NCI-H226 (cell line): ENCODE data around the gene PRELID3B.
A peak's percentile ranks its signal among the peaks of the same experiment; 100 is the strongest.
"Not testable (repeated sequence)": the region's sequence is repeated elsewhere in the genome, so short reads cannot be mapped to it uniquely, and the experiment has no call there.

Experiments
- DNase-seq: peaks from one replicate; pipeline ENCODE4 v3.0.0-alpha.2; 2015

Gene PRELID3B

DNA sequence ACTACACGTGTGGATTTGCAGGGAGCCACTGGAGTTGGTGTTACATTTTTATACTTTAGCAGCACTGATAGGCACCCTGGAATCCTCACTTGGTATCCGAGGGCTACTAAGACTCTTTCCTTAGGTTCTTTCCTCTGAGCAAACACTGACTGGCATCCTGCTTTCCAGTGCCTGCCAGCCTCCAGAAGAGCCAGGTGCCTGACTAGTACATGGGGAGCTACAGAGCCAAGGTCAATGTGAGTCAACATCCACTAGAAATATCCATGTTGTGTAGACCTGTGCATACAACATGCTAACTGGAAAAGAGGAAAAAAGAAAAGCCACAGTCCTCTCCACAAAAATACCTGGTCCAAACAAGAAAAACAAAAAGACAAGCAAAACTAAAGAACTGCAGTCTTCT lies 17.5 kb downstream of the PRELID3B start:
- no peak for DNase-seq

DNA sequence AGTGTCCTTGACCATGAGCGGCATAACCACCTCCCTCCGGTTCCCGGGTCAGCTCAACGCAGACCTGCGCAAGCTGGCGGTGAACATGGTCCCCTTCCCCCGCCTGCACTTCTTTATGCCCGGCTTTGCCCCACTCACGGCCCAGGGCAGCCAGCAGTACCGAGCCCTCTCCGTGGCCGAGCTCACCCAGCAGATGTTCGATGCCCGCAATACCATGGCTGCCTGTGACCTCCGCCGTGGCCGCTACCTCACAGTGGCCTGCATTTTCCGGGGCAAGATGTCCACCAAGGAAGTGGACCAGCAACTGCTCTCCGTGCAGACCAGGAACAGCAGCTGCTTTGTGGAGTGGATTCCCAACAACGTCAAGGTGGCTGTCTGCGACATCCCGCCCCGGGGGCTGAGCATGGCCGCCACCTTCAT lies 18.5 kb downstream of the PRELID3B start:
- no peak for DNase-seq

DNA sequence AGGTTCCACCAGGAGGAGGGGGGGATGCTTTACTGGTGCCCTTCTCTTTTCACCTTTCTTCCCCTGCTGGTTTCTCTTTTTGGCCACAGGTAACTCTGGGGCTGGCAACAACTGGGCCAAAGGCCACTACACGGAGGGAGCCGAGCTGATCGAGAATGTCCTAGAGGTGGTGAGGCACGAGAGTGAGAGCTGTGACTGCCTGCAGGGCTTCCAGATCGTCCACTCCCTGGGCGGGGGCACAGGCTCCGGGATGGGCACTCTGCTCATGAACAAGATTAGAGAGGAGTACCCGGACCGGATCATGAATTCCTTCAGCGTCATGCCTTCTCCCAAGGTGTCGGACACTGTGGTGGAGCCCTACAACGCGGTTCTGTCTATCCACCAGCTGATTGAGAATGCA lies 19.0 kb downstream of the PRELID3B start:
- no peak for DNase-seq

DNA sequence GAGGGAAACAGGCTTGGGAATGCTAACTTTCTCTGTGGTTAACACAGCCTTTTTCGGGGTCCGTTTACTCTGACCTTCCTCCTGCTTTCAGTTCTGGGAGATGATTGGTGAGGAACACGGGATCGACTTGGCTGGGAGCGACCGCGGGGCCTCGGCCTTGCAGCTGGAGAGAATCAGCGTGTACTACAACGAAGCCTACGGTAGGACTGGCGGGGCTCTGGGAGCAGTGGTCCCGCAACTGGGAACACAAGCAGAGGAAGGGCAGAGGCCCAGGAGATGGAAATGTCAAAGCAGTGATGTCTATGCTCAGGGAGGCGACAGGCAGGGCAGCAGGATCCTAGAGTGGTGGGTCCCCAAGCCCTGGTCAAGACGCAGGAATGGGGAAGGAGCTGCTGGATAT lies 19.8 kb downstream of the PRELID3B start:
- DNase-seq: no peak

DNA sequence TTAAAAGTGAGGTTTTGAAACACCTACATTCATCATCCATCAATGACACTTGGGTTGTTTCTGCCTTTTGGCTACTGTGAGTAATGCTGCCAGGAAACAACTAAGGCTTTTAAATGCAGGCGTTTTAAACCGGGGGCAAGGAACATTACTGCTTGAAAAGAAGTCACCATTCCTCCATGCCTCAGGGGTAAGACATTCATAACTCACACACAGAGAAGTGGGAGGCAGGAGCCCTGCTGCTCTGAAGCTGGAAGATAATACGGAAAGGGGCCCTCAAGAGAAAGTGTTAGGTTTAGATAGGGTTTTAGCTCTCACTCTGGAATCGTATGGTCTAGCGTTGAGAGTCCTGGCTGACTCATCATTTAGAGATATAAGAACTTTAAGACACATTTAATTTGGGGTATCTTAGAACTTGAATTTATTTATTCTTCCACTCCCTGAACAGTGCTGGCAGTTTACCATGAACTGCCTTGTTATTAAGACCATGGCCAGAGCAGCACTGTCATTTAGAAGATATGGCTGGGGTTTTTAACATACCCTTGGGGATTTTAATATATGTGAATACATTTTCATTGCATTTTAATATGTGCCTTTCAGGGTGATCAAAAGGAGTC lies 21.5 kb downstream of the PRELID3B start:
- DNase-seq: peak; percentile 95

DNA sequence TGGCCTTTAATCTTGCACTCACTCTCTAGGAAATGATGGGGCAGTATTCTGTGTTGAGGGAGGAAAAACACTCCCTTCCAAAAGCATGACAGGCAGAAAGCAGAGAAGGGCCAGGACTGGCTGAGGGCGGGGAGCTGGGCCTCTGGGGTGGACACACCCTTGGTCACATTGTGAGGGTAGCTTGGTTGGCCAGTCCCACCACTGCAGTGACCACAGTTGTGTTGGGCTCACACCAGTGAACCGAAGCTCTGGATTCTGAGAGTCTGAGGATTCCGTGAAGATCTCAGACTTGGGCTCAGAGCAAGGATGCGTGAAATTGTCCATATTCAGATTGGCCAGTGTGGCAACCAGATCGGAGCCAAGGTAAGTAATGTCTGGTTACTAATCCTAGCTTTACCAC lies 23.4 kb downstream of the PRELID3B start, which contains the start of gene TUBB1:
TSS of gene TUBB1 (plus strand) at position 213 of the 400 bp plus-strand sequence. CDS start at position 307, 94 bp downstream.
- no peak for DNase-seq

DNA sequence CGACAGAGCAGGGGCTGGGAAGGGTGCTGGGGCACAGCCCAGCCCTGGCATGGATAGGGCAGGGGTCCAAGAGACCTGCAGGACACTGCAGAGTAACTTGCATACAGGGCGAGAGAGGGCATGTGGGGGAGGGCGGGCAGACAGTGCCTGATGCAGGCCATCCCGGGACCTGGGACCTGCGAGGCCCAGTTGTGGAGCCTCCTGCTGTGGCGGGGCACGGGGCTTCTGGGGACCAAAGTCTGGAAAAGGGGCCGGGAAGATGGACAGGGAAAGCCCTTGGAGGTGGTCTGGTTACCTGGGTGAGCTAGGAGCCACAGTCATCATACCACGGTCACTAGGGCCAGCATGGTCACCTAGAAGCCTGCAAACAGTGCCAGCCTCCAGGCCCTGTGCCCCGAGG lies 23.8 kb downstream of the PRELID3B start:
- no peak for DNase-seq

DNA sequence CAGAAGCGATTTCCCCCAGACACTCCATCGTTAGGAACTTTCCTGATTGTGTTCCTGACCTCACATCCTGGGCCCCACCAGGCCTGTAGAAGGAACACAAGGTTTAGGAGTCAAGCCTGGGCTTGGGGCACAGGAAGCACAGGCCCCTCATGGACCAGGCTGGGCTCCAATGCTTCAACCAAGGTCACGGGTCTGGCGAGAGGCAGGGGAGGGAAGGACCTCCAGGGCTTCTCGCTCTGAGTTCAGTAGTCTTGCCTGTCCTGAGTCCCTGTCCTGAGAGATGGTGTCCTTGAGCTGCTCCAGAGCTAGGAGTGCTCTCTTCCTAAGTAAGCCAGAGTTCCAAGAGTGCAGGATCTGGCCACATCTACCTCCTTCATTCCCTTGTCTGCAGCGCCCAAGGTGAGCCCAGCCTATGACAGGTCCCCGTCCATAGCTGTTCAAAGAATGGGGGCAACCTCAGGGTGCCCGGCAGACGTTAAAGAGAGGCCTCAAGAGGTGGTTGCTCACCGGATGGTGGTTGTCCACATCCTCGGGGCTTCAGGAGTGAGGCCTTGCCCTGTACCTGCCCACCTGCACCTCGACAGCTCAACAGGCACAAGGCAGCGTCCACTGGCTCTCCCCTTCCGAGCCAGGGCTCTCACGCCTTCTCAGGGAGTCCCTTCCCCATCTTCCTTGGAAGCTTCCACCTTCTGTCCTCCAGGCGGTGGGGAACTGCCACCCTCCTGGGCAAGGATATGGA lies 24.9 kb downstream of the PRELID3B start:
- no peak for DNase-seq

DNA sequence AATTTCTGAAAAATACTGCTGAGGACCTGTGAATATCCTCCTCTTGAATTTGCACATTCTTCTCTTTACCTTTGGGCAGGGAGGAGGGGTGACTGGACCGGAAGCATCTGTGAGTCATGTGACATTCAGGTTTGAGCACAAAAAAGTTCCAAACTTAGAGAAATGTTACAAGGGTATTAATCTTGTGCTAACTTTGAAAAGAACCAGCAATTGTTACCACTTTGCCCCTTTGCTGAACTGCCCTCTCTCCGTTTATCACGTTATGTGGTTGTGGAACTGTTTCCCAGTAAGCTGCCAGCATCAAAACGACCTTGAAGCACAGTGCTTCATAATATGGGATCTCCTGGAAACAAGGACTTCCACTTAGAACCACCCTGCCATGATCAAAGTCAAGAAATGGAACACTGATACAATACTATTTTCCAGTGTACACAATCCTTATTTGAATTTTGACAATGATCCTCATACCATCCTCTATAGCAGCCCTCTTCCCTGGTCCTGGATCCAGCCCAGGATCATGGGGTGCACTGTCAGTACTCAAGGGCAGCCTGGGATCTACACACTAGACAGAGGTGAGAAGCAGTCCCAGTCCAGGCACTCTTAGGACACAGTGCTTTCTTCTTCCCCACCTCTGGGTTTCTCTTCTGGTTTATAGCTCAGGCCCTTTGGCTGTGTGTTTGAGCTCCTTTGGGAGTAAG lies 25.6 kb downstream of the PRELID3B start:
- no peak for DNase-seq

DNA sequence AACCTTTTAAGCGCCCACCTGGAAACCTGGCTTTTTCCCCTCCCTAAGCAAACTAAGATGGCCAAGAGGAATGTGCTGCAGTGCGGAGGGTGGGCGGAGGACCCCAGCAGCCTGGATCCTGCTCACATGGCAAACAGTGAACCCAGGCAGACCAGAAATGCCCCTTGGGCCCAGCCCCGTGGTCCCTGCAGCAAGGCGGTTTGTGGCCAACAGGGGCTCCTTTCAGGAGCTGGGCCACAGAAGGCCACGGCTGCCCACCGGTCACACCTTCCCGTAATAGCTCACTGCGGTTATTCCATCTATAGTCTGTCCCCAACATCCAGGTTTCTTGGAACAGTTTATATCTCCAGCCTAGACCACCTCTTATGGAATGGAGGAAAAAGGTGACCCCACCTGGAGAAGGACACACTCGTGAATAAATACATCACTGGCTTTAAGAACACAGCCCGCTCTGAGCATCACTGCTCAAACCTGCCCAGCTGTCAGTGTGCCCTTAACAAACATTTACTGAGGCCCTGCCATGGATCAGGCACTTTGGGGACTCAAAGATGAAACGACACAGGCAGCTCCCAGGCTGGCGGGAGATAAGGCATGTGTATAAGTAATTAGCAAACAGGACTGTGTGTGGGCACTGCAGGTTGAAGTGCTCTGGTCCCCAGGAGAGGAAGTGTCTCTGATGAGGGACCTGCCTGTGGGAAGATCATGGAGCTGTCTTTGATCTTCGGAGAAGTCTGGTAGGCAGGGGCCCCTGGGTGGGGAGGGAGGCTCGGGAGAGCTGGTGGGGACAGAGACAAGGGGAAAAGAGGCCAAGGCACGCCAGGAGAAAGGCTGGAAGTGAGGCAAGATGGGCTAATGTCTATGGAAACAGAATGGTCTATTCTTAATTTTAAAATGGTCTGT lies 26.5 kb downstream of the PRELID3B start:
- DNase-seq: no peak

DNA sequence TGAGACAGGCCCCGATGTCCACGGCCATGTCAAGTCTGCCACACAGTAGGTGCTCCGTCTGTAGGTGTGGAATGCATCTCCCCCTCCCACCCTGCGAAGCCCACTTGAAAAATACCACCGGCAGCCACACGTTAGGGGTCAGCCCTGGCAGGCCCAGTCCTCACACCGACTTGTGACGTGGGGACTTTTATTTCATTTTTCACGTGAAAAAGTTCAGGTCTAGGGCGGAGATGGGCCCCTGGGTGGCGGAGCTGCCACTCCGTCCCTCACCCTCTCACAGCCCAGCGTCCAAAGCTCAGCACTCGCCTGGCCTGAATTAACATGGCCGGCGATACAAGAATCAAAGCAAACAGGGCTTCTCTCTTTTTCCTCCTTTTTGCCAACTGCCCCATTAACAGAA lies 27.2 kb downstream of the PRELID3B start:
- DNase-seq: no peak

DNA sequence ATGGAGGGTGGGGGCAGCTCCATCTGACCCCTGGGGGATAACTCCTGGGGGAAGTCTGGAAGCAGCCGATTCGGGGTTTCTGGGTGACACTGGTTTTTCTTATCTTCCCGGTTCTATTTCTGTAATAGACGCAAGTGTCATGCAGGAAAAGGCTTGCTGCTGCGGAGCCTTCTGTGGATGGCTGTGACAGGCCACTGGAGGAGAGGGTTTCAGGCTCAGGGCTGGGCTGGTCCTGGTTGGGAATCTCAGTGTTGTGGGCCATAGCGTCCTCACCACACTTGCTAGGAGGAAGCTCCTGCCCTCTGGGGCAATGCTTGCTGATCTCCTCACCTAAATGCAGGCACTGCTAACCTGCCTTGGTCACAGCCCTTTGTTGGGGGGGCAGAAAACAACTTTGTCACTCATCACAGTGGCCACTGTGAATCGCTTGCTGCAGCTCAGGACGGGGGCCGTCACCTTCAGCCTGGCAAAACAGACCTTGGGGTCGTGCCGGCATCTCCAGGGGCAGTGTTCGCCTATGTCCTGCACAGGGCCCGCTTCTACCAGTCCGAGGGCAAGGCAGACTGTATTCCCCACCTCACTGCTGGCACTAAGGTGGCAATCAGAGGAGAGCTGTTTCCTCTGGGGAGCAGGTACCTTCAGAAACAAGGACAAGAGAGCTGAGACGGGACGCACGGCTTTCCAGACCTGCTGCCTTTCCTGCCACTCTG lies 27.8 kb downstream of the PRELID3B start:
- no peak for DNase-seq

DNA sequence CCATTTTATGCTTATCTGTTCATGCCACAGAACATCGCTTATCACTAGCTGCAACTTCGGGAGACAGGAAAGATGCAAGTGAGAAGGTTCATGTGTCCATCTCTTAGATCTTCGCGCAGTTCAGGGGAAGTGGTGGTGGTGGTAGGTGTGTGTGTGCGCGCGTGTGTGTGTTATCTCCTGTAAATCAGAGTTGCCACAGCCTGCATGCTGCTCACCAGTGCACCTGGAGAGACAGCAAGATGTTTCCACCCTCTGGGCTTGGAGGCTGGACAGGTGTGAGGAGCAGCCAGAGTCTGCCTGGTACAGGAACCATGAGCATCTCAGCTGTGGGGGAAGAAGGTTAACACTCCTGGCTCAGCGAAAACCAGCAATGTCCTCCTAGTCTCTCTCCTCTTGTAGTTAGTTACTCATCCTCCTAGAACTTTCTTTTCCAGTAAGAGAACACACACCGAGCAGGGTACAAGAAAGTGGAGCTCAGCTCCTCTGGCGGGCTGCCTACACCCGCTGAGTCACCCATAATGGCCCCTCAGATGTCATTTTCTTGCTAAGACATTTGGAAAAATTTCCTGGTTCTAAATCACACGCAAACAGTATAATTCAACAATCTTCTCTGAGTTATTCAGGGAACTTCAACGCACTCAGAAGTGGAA lies 28.5 kb downstream of the PRELID3B start:
- no peak for DNase-seq

DNA sequence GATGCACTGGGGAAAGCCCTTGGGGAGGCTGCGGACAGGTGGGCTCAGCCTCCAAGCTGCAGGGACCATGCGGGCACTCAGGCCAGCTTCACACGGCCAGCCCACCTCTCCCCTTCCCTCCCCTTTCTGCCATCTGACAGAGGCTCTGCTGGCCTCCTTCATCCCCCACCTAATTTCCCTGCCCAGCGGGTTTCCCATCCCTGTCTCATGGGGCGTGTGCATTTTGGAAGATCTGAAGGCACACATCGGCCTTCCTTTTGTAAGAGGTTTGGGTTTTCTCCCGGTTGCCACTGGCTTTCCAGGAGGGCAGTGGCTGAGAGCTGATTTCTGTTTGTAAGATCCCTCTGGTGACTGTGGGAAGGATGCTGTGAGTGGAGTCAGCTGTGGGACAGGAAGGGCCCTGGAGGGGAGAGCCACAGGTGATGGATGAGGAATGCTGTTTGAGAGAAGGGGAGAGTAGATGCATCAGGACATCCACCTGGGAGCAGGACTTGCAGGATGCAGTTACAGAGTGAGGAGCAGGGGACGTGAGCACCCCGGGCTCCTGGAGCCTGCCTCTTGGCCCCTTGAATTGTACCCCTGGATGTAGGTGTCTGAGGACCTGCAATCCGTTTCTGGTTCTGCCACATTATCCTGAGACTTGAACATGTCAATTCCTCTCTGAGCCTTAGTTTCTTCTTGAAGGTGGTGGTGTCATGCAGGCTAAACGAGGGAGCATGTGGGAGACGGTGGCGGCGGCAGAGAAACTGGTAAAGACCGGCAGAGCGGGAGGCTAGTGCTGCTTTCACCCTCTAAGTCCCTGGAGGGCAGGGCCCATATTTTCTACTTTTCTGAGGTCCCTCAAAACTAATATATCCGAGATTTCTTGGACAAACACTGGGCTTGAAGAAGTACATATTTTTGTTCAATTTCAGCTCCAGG lies 29.3 kb downstream of the PRELID3B start:
- DNase-seq: no peak

DNA sequence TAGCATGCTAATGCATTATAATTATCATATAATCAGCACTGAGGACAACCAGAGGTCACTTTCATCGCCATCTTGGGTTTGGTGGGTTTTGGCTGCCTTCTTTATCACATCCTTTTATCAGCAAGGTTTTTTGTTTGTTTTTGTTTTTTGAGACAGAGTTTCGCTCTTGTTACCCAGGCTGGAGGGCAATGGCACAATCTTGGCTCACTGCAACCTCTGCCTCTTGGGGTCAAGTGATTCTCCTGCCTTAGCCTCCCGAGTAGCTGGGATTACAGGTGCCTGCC lies 30.8 kb downstream of the PRELID3B start:
- DNase-seq: not testable (repeated sequence)

DNA sequence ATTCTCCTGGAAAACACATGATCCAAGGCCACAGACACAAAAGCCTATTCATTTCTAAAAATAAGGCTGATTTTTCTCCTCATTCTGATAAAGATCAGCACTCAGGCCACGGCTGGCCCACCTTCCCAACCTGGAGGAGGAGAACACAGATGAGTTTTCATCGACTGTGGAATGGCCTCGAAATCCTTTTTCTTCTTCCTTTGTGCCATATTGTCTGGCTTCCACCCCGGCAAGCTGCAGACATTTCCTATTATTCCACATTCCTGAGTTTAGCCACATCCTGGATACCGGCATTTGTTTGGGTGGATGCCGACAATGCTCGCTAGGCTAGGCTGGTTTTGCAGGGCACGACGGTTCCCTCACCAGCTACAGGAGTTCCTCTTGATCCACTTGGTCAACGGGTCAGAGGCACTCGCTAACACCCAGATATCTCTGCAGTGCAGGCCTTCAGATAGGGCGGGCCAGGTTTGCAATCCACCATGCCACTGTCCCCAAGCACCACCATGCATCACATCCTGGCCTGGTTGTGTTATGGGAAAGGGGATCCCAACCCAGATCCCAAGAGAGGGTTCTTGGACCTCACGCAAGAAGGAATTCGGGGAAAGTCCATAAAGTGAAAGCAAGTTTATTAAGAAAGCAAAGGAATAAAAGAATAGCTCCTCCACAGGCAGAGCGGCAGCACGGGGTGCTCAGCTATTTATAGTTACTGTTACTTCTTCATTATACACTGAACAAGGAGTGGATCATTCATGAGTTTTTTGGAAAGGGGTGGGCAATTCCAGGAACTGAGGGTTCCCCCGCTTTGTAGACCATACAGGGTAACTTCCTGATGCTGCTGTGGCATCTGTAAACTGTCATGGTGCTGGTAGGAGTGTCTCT lies 31.4 kb downstream of the PRELID3B start:
- DNase-seq: peak; percentile 91

DNA sequence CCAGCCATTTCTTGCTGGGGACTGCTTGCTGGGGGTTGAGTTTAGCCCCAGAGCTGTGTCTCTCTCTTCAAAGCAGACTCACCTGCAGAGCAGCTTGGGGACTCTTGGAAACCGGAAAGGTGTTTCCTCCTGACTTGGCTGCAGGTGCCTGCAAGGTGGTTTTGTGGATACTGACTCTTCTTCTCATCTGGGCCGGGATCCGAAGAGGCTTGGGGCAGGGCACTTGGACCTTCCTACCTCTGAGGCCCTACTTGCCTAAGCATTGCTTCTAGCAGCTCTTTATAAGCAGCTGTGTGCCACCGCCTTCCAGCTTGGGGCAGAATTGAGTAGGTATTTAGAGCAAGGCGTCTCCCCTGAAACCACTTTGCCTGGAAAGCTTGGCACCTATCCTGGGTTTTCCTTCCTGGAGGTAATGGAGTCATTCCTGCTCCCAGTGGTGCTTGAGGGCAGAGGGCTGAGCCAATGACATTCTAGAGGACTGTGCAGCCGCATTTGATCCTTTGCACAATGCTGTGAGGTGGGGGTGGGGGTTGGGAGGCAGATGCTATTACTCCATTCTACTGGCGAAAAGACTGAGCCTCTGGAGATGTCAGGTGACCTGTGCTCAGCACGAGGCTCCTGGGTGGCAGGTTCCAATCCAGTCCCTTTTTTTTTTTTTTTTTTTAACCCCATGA lies 32.1 kb downstream of the PRELID3B start:
- peak; percentile 83 for DNase-seq

DNA sequence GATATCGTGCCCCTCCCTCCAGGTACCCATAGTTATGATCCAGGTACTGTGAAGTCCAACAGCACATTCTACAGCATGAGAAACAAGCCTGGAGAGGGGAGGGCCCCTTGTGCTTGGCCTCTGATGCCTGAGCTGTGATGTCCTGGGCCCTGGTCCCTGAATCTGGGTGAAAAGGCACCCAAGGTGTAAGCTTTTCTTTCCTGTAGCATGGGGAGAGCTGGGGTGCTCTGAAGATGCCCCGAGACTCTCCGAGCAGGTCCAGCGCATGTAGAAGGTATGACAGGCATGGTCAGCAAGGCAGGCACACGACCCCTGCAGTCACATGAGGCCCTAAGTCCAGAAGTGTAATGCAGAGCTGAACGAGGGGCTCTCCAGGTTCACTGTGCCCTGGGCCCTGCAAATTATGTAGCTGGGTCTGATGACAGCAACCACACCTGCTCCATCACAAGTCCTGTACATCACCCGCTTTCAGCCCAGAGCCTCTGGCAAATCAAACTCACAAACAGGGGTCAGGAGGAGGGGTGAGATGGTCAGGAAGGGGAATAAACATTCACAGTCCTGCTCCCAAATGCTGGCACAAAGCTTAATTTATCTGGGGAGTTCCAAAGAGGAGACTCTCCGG lies 33.8 kb downstream of the PRELID3B start:
- DNase-seq: no peak
